C4-2B (cell line): ENCODE measurements around the gene DPYSL3.

Source experiments
- H3K27ac ChIP-seq: fragments of 450-650 bp; 2 replicates; pipeline ENCODE4 v1.5.1; 2017
- ZFX ChIP-seq: fragments of 450-650 bp; IDR thresholded peaks from 2 replicates; pipeline ENCODE4 v1.6.1; 2017
- TF ChIP-seq, protein P1 (sequence below): fragments of 450-650 bp; conservative IDR thresholded peaks from 2 replicates; pipeline ENCODE4 v1.5.1; 2017; ENCODE audit warnings: mild to moderate bottlenecking

Gene DPYSL3

DNA sequence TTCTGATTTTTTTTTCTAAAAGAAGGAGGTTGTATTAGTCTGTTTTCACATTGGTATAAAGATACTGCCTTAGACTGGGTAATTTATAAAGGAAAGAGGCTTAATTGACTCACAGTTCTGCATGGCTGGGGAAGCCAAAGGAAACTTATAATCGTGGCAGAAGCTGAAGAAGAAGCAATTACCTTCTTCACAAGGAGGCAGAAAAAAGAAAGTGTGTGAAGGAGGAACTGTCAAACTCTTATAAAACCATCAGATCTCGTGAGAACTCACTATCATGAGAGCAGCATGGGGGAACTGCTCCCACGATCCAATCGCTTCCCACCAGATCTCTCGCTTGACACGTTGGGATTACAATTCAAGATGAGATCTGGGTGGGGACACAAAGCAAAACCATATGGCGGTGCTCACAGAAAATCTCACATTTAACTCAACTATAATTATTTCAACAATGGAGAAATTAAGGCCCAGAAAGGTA lies 27.1 kb downstream of the DPYSL3 start:
- TF ChIP-seq, protein P1, sequence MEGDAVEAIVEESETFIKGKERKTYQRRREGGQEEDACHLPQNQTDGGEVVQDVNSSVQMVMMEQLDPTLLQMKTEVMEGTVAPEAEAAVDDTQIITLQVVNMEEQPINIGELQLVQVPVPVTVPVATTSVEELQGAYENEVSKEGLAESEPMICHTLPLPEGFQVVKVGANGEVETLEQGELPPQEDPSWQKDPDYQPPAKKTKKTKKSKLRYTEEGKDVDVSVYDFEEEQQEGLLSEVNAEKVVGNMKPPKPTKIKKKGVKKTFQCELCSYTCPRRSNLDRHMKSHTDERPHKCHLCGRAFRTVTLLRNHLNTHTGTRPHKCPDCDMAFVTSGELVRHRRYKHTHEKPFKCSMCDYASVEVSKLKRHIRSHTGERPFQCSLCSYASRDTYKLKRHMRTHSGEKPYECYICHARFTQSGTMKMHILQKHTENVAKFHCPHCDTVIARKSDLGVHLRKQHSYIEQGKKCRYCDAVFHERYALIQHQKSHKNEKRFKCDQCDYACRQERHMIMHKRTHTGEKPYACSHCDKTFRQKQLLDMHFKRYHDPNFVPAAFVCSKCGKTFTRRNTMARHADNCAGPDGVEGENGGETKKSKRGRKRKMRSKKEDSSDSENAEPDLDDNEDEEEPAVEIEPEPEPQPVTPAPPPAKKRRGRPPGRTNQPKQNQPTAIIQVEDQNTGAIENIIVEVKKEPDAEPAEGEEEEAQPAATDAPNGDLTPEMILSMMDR: no peak
- no peak for TF ChIP-seq ZFX
- H3K27ac ChIP-seq: no peak overlapping the region

DNA sequence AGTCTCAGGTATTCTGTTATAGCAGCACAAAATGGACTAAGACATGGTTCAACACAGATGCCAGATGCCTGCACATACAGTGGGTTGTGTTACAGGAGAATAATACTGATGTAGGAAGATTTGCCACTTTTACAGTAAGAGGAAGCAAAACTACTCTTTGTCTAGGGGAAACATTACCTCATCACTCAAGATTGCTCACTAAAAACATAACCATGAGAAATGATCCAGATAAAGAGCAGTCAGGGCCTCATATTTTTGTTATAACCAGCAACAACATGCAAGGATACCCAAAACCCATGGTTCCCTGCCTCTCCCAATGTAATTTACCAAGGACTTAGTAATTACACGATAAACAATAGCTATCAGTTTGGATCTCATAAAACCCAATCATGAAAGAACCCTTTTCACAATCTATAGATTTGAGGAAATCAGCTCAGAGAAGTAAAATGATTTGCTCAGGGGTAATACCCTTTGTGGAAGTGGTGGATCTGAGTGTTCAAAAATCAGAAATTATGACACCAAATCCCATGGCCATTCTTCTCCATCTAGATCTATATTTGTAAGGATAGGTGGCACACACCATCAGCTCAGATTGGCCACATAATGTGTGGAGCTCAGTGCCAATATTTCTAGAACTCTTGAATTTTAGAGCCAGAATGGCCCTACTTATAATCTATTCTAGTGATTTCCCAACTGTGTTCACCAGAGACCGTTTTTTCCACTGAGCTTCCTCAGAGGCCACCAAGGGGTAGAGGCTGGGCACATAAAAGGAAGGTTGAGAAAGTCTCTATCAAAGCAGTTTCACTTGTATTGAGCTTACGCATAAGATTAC lies 27.8 kb downstream of the DPYSL3 start:
- H3K27ac ChIP-seq: no peak overlapping the region

GRCh38 chr5:147481376-147481775 lies 28.5 kb downstream of the DPYSL3 start:
- no peak overlapping the region for H3K27ac ChIP-seq
- TF ChIP-seq, protein P1: no peak
- no peak for TF ChIP-seq ZFX

More for the DNA sequence above, 27.8 kb downstream of the DPYSL3 start:
- TF ChIP-seq, protein P1: no peak
- TF ChIP-seq ZFX: no peak

DNA sequence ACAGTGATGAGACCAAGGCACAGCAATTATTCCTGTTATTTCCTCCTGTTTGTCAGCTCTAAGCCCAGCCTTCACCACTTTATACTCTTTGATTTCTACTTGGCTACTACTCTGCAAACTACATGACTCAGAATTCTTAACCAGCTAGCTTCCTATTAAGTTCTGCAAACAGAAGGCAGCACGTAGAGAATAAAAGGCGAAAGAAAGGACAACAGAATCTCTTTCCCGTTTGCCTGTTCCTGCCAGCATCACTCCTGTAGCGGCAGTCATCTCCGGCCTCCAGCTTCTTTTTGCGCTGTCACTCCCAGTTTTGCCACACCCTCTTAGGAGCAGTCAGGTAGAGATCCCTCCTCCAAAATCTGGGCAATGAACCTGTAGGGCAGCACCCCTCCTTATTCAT lies 29.9 kb downstream of the DPYSL3 start:
- no peak overlapping the region for H3K27ac ChIP-seq
- TF ChIP-seq ZFX: no peak
- TF ChIP-seq, protein P1: no peak

DNA sequence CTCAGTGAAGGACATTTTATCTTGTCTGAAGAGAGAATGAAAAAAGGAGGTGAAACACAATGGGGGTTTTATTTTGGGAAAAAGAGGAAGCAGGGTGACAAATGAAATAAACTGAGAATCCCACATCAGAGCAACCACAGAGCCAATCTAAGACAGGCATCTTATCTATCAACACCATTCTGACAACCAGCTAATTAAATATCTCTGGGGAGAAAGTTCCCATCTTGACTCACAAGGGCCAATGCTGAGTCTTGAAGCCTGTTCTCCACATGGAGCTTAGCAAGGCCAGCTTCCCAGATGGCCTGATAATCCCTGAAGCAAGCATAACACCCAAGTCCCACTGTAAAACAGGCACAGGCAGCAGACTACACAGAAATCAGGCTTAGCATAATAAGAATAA lies 30.4 kb downstream of the DPYSL3 start:
- TF ChIP-seq, protein P1: no peak
- TF ChIP-seq ZFX: no peak
- no peak overlapping the region for H3K27ac ChIP-seq

DNA sequence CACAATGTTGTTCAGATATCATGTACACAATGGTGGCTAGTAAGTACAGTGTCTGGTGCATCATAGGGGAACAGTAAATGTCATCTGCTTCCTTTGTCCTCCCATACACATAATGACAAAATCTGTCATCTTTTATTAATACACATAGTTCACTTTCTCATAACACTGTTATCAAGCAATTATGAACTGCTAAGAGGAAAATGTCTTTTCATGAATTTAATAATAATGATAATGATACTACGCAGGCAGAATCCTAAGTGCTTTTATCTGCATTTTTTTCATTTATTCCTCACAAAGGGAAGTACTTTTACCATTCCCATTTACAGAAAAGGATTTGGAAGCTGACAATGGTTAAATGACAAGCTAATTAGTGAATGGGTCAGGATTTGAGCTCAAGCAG lies 35.7 kb downstream of the DPYSL3 start:
- H3K27ac ChIP-seq: no peak overlapping the region
- no peak for TF ChIP-seq ZFX
- TF ChIP-seq, protein P1: no peak

DNA sequence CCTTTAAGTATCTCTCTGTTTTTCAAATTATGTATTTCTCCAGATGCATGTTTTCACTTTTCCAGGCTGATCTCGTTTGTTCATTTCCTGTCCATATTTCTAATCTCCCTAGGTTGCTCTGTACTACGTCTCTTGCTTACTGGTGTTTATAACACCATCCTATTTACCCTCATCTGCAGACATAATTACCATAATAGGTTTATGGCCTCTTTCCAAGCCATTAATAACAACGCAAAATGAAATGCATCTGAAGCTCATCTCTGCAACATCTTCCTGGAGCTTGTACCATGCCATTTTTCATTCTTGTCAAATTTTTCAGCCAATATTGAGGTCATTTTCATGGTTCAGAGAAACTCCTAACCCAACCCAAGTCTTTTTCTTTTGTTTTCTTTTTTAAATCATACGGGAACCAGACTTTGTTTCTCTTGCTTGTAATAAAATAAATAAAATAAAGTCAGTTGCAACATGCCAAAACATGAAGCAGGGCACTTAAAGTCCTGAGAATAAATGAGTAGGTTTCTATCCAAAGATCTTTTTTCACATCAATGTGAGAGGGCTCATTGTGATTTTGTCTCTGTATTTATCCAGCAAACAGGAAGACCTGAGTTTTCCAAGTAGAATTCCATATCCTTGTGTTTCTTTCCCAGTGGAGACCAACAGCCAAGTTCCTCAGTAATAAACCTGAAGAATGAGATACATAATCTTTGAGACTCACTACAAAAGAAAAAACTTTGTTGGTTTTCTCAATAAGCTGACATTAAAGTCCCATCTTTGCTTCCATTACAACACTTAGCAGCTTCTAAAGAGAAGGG lies 37.0 kb downstream of the DPYSL3 start:
- TF ChIP-seq, protein P1: no peak
- TF ChIP-seq ZFX: no peak
- H3K27ac ChIP-seq: no peak overlapping the region
